H1 (cell line): ENCODE results near the gene GLTPD2. TPM values are rescaled to one million over a fixed set of nuclear protein-coding genes. Genes with fewer than 3 reads are reported as not detected.

Experiments used
- CTCF ChIA-PET: fragments of 300-600 bp; sonication (Branson Sonifier 250); formaldehyde crosslinking; loops from one replicate; lab custom pipeline; 2021; ENCODE audit not compliant: partially characterized antibody; lab: Charles Lee
- POLR2A ChIA-PET: fragments of 300-600 bp; sonication (Branson Sonifier 250); formaldehyde crosslinking; loops from one replicate; lab custom pipeline; 2021; ENCODE audit warnings: inconsistent platforms; ENCODE audit not compliant: partially characterized antibody; lab: Charles Lee
- DNase-seq, 2 experiments: peaks; one replicate each; pipeline versions ENCODE4 v3.0.0 to v3.0.0-alpha.2; 2010 to 2022; ENCODE audit warnings: low spot score in 2 of 2, low read depth in 1 of 2, mixed read lengths in 1 of 2
- FAIRE-seq: peaks from 2 replicates; lab custom pipeline; 2011; peaks lifted over from hg19 to GRCh38; lab: Jason Lieb, UNC
- H2AFZ ChIP-seq: 2 replicates; pipeline ENCODE4 v1.8.1; 2012; ENCODE audit warnings: low read length, inconsistent platforms
- H2AK5ac ChIP-seq: 2 replicates; pipeline ENCODE4 v1.6.1; 2013; ENCODE audit warnings: low read depth, low read length
- H2BK120ac ChIP-seq: replicated peaks from 2 replicates; pipeline ENCODE3; 2013; ENCODE audit warnings: low read depth, low read length, inconsistent platforms
- H2BK12ac ChIP-seq: 2 replicates; pipeline ENCODE4 v1.6.1; 2013; ENCODE audit warnings: low read depth, low read length
- H2BK15ac ChIP-seq: 2 replicates; pipeline ENCODE4 v1.6.1; 2013; ENCODE audit warnings: low read length
- H2BK20ac ChIP-seq: 2 replicates; pipeline ENCODE4 v1.6.1; 2013; ENCODE audit warnings: low read length
- H2BK5ac ChIP-seq: 2 replicates; pipeline ENCODE4 v1.6.1; 2013; ENCODE audit warnings: low read depth, low read length
- H3K14ac ChIP-seq: 2 replicates; pipeline ENCODE4 v1.6.1; 2013; ENCODE audit warnings: inconsistent platforms; ENCODE audit not compliant: insufficient read length
- H3K18ac ChIP-seq: 2 replicates; pipeline ENCODE4 v1.6.1; 2013; ENCODE audit warnings: low read length; ENCODE audit errors: extremely low read depth
- H3K23ac ChIP-seq: 2 replicates; pipeline ENCODE4 v1.6.1; 2013; ENCODE audit warnings: inconsistent platforms; ENCODE audit not compliant: insufficient read length
- H3K23me2 ChIP-seq: 2 replicates; pipeline ENCODE4 v1.6.1; 2013; ENCODE audit warnings: low read depth, low read length
- H3K27ac ChIP-seq: 2 replicates; pipeline ENCODE4 v1.6.1; 2011; ENCODE audit warnings: low read depth, low read length, inconsistent platforms
- H3K27me3 ChIP-seq, 4 experiments: replicated peaks in 1 of 4; 1 replicate in 1 of 4; 2 replicates in 3 of 4; pipeline versions ENCODE4 v1.6.1 to v1.8.1; 2011 to 2013; ENCODE audit warnings: low read length in 3 of 4, mild to moderate bottlenecking in 3 of 4, inconsistent platforms in 2 of 4, mixed read lengths in 2 of 4, moderate library complexity in 1 of 4; ENCODE audit not compliant: control insufficient read depth in 3 of 4, insufficient read depth in 3 of 4; ENCODE audit errors: extremely low read depth in 1 of 4
- H3K36me3 ChIP-seq, 4 experiments: 2 replicates each; pipeline versions ENCODE4 v1.6.1 to v1.8.1; 2011 to 2013; ENCODE audit warnings: mild to moderate bottlenecking in 4 of 4, low read length in 3 of 4, moderate library complexity in 2 of 4, control low read depth in 1 of 4, inconsistent platforms in 1 of 4; ENCODE audit not compliant: insufficient read depth in 4 of 4, control insufficient read depth in 2 of 4
- H3K4ac ChIP-seq: replicated peaks from 2 replicates; pipeline ENCODE3; 2013; ENCODE audit warnings: low read length, low read depth, mixed read lengths, inconsistent platforms; ENCODE audit not compliant: insufficient read length
- H3K4me1 ChIP-seq, 4 experiments: replicated peaks in 1 of 4; 1 replicate in 1 of 4; 2 replicates in 3 of 4; pipeline versions ENCODE4 v1.6.1 to v1.8.1; 2011 to 2013; ENCODE audit warnings: low read length in 3 of 4, inconsistent platforms in 2 of 4, mixed read lengths in 1 of 4; ENCODE audit not compliant: insufficient read depth in 4 of 4, control insufficient read depth in 3 of 4
- H3K4me2 ChIP-seq, 2 experiments: 2 replicates each; pipeline versions ENCODE4 v1.6.1 to v1.8.1; 2011 to 2013; ENCODE audit warnings: low read depth in 2 of 2, low read length in 2 of 2, control low read depth in 1 of 2, inconsistent platforms in 1 of 2, mild to moderate bottlenecking in 1 of 2; ENCODE audit not compliant: insufficient read depth in 1 of 2
- H3K4me3 ChIP-seq, 4 experiments: fragments of 200-600, 300-600 bp in 1 of 4; sonication (generic), shearing (Covaris generic), sonication (Bioruptor Twin) in 1 of 4; 2 replicates each; pipeline versions ENCODE4 v1.5.1 to v1.8.1; 2011 to 2016; ENCODE audit warnings: low read length in 4 of 4, low read depth in 3 of 4, control low read depth in 2 of 4, inconsistent platforms in 2 of 4, mild to moderate bottlenecking in 2 of 4, mixed read lengths in 1 of 4, moderate library complexity in 1 of 4; ENCODE audit not compliant: insufficient read depth in 2 of 4; ENCODE audit errors: extremely low read depth in 1 of 4
- H3K56ac ChIP-seq: replicated peaks from 2 replicates; pipeline ENCODE3; 2013; ENCODE audit warnings: low read depth, mild to moderate bottlenecking, mixed read lengths, low read length, inconsistent platforms; ENCODE audit not compliant: insufficient read length
- H3K79me1 ChIP-seq: 2 replicates; pipeline ENCODE4 v1.6.1; 2013; ENCODE audit warnings: low read depth, low read length, control low read depth
- H3K79me2 ChIP-seq, 2 experiments: 2 replicates each; pipeline versions ENCODE4 v1.6.1 to v1.8.1; 2012 to 2013; ENCODE audit warnings: low read length in 2 of 2, mild to moderate bottlenecking in 2 of 2, inconsistent platforms in 1 of 2; ENCODE audit not compliant: insufficient read depth in 2 of 2, control insufficient read depth in 1 of 2
- H3K9ac ChIP-seq, 4 experiments: replicated peaks in 1 of 4; 1 replicate in 1 of 4; 2 replicates in 3 of 4; pipeline versions ENCODE4 v1.6.1 to v1.8.1; 2011 to 2013; ENCODE audit warnings: low read depth in 3 of 4, low read length in 3 of 4, control low read depth in 2 of 4, mild to moderate bottlenecking in 2 of 4, moderate library complexity in 2 of 4, inconsistent platforms in 1 of 4; ENCODE audit errors: extremely low read depth in 1 of 4
- H3K9me3 ChIP-seq, 2 experiments: 2 replicates each; pipeline versions ENCODE4 v1.6.1 to v1.8.1; 2012 to 2013; ENCODE audit warnings: mild to moderate bottlenecking in 2 of 2, moderate library complexity in 2 of 2, control low read depth in 1 of 2, inconsistent platforms in 1 of 2, low read depth in 1 of 2, low read length in 1 of 2, mixed read lengths in 1 of 2; ENCODE audit not compliant: insufficient read depth in 2 of 2
- H4K20me1 ChIP-seq, 2 experiments: replicated peaks in 1 of 2; 2 replicates each; pipeline versions ENCODE3 to v1.8.1; 2011 to 2013; ENCODE audit warnings: inconsistent platforms in 2 of 2, low read length in 2 of 2, mild to moderate bottlenecking in 1 of 2; ENCODE audit not compliant: insufficient read depth in 2 of 2, control insufficient read depth in 1 of 2
- H4K5ac ChIP-seq: 2 replicates; pipeline ENCODE4 v1.6.1; 2013; ENCODE audit warnings: low read length, low read depth, mixed read lengths, inconsistent platforms; ENCODE audit not compliant: insufficient read length
- H4K8ac ChIP-seq: 2 replicates; pipeline ENCODE4 v1.8.0; 2013; ENCODE audit warnings: mild to moderate bottlenecking, moderate library complexity, low read length, inconsistent platforms; ENCODE audit not compliant: insufficient read depth; ENCODE audit errors: extremely low read depth
- H4K91ac ChIP-seq: replicated peaks from 2 replicates; pipeline ENCODE3; 2013; ENCODE audit warnings: low read length, mixed read lengths, inconsistent platforms; ENCODE audit not compliant: insufficient read length
- BACH1 ChIP-seq: IDR thresholded peaks from 2 replicates; pipeline ENCODE4 v1.6.1; 2012; ENCODE audit warnings: low read length, improper control_type of control experiment
- BCL11A ChIP-seq, 2 experiments: IDR thresholded peaks; one replicate each; pipeline ENCODE4 v1.6.1; 2011; ENCODE audit warnings: low read depth in 2 of 2, low read length in 2 of 2, mild to moderate bottlenecking in 2 of 2
- CHD2 ChIP-seq: IDR thresholded peaks from 2 replicates; pipeline ENCODE4 v1.6.1; 2012; ENCODE audit warnings: low read length, improper control_type of control experiment
- GTF2F1 ChIP-seq: IDR thresholded peaks from 2 replicates; pipeline ENCODE4 v1.6.1; 2012; ENCODE audit warnings: low read depth, low read length, improper control_type of control experiment, borderline replicate concordance
- SAP30 ChIP-seq: fragments of 300-600 bp; sonication (generic); IDR thresholded peaks from 2 replicates; pipeline ENCODE4 v1.7.1; 2012; ENCODE audit warnings: low read length, moderate library complexity, mild to moderate bottlenecking, inconsistent platforms; ENCODE audit not compliant: insufficient read depth, insufficient replicate concordance
- SIRT6 ChIP-seq: IDR thresholded peaks from one replicate; pipeline ENCODE4 v1.7.1; 2012; ENCODE audit warnings: low read length, inconsistent platforms
- WGBS, 2 experiments: shearing (Covaris generic) in 1 of 2; methylation state at CpG; one replicate each; pipeline versions ENCODE4 v1.1.6 to v1.1.7; 2013 to 2015; ENCODE audit warnings: low lambda C conversion rate in 2 of 2, mixed read lengths in 2 of 2, inconsistent platforms in 1 of 2, low coverage in 1 of 2, missing lambda C conversion rate in 1 of 2; ENCODE audit not compliant: insufficient replicate concordance in 2 of 2, insufficient coverage in 1 of 2, insufficient read length in 1 of 2; ENCODE audit errors: extremely low coverage in 1 of 2, missing lambda C conversion rate in 1 of 2; 5-methylcytosine and 5-hydroxymethylcytosine counted together
- polyA plus RNA-seq, 7 experiments: library from polyadenylated mRNA; depleted of rRNA in 3 of 7; stranded (reverse) in 5 of 7; unstranded in 2 of 7; fragments of >200 nt in 5 of 7; fragments of 200-250 nt in 2 of 7; gene quantifications; 1 replicate in 5 of 7; 2 replicates in 1 of 7; 4 replicates in 1 of 7; pipeline versions ENCODE4 v1.2.1 to v1.2.3, GENCODE V29; 2011 to 2013; ENCODE audit warnings: missing spikeins in 2 of 7, mixed read lengths in 2 of 7
- total RNA-seq: library from RNA; stranded (reverse); fragmentation: NEBNext Ultra II Directional; extraction: Animal tissue kit (Norgen Biotek cat#: 25700); gene quantifications from 2 replicates; pipeline ENCODE4 v1.2.1, GENCODE V29; 2021

The GLTPD2 gene
- total and polyA plus RNA-seq, 2 of the 8 experiments (the other 6 are each of a cell fraction or from before 2014, with no cell fraction given) = not detected

DNA sequence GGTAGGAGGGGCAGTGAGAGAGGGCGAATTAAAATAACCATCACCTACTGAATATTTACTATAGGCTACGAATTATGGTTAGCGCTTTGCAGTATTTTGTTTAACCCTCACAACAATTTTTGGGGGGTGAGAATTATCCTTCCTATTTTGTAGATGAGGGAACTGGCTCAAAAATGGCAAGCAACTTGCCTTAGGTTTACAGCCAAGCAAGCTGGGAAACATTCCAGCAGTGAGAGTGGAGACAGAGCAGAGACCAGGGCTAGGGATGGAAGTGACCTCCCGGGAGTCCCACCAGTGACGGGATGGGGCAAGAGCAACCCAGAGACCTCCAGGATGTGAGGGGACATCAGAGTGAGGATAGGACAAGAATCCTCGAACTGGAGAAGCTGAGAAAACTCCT is 2.2 kb upstream of the GLTPD2 start:
- CTCF ChIA-PET = interaction anchor here (0.7 to 4.8 kb wide), 13 partner anchors 8 to 119 kb away, joined by 3 to 27 read pairs (median 4); no protein-coding TSS in a partner anchor
- no peak for FAIRE-seq
- no peak for TF ChIP-seq BCL11A (IDR thresholded peaks at IDR 0.05; ENCODE audit: low read depth in 2 of 2, low read length in 2 of 2)
- no peak for TF ChIP-seq BACH1
- TF ChIP-seq CHD2 = no peak
- no peak for TF ChIP-seq SAP30
- no peak for TF ChIP-seq SIRT6
- TF ChIP-seq GTF2F1 = no peak

More for the DNA sequence above, 2.2 kb upstream of the GLTPD2 start:
- DNase-seq = no peak
- no peak overlapping the region for H3K4ac ChIP-seq
- H3K18ac ChIP-seq = no peak overlapping the region
- H2AFZ ChIP-seq = no peak overlapping the region
- H2BK20ac ChIP-seq = no peak overlapping the region
- H2AK5ac ChIP-seq = no peak overlapping the region
- no peak overlapping the region for H2BK5ac ChIP-seq
- no peak overlapping the region for H3K56ac ChIP-seq
- no peak overlapping the region for H2BK120ac ChIP-seq
- H3K79me2 ChIP-seq = no peaks in the 10 kb centered on the region
- H4K5ac ChIP-seq = no peak overlapping the region
- H3K27ac ChIP-seq = no peak overlapping the region
- peak overlapping the region; percentile 97 for H2BK12ac ChIP-seq
- no peak overlapping the region for H4K91ac ChIP-seq
- H3K23ac ChIP-seq = no peak overlapping the region
- H3K14ac ChIP-seq = no peak overlapping the region
- H4K20me1 ChIP-seq = peaks cover 0 to 2% of the 10 kb centered on the region in 2 experiments
- no peaks in the 10 kb centered on the region for H3K79me1 ChIP-seq
- WGBS, 2 experiments = 91% methylated on average over 6 of the region's 6 CpGs; no CpG with 5 or more reads in 1 of the 2 experiments
- POLR2A ChIA-PET = interaction anchor here (0.7 to 1.6 kb wide), 4 partner anchors 14 to 123 kb away, joined by 3 to 5 read pairs (median 4); partner anchors contain the start of gene TM4SF5
- 0 out of 2 replicates have a peak overlapping the region, but pooled peaks have one; percentile 72 for H2BK15ac ChIP-seq
- H3K9ac ChIP-seq = no peak overlapping the region
- peaks cover 0 to 15% (median 8%) of the 10 kb centered on the region in 4 experiments; a peak in 5 of 7 replicates for H3K4me1 ChIP-seq
- H3K9me3 ChIP-seq = no peaks in the 10 kb centered on the region
- H4K8ac ChIP-seq = no peak overlapping the region
- peaks cover 17% of the 10 kb centered on the region for H3K23me2 ChIP-seq
- H3K36me3 ChIP-seq = no peaks in the 10 kb centered on the region
- no peak overlapping the region for H3K4me3 ChIP-seq
- H3K27me3 ChIP-seq = peaks cover 3 to 30% (median 18%) of the 10 kb centered on the region in 4 experiments
- no peak overlapping the region for H3K4me2 ChIP-seq
